ENCODE results near the gene KIF5B.
A peak's percentile ranks its signal among the peaks of the same experiment; 100 is the strongest.
"Not testable (repeated sequence)": the region's sequence is repeated elsewhere in the genome, so short reads cannot be mapped to it uniquely, and the experiment has no call there.

The KIF5B gene

GRCh38 chr10:32059472-32059871 is 3.2 kb upstream of the KIF5B start:
- no peak for DNase-seq (ENCODE audit: low read depth)

- no peak for DNase-seq (ENCODE audit: low read depth)
These were observed 779 bp upstream of the KIF5B start for GRCh38 chr10:32057036-32057372.

DNA sequence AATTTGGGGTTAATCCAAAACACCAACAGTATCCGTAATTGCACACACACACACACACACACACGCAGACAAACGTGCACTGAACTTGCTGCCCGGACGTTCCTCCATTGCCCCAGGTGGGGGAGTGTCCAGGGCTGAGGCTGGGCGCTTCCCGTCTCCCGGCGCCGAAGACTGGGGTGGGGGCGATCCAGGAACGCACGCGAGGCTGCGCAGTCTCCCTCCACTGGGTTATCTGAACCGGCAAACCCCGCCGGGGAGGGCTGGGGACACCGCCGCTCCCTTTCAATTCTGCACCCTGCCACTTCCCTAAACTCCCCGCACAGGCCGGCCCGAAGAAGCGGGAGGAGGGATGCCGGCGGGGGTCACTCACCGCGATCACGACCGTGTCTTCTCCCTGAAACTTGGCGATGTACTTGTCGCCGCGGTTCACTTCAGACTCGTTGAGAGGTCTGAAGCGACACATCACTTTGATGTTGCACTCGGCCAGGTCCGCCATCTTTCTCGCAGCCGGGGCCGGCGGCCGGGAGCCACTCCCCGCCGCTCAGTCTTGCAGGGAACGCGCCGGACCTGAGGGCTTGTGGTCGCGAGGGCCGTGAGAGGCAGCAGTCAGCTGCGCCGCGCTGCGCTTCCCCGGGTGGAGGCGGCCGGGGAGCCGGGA is 618 bp downstream of the KIF5B start:
- DNase-seq (ENCODE audit: low read depth): no peak

DNA sequence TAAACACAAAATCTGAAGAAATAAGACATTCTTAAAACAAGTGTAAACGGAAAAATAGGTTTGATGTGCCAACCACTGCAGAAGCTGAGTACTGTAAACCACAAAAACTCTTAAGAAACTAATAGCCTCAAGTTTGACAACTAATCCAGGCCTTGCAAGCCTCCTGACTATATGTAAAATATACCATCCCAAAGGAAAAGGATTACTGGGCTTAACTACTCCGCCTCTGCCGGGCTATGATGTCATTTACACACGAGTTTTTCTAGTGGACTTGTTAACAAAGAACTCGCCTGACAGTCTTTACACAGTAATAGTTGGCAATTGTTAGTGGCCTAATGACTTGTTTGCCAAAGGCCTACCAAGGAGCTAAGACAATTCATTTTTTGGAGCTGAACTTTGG is 2.1 kb downstream of the KIF5B start:
- no peak for DNase-seq (ENCODE audit: low read depth)

- DNase-seq (ENCODE audit: low read depth): not testable (repeated sequence)
These were observed 2.8 kb downstream of the KIF5B start for GRCh38 chr10:32053392-32053791.

DNA sequence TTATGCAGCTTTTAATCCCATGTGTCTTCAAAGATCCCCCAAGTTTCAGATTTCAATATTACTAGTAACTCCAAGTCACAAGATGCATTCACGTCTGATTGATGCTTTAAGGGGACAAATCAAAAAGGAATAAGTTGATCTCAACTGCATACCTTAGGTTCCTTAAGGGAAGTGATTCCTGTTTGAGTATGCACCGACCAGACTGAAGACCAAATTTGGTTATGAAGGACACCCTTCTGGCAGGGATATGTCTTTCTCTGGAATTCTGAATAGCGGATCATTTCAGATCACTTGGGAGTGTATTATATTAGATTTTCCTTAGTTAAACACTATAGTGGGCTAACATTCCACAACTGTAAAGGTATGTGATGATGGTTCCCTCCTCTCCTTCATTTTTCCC is 4.3 kb downstream of the KIF5B start:
- no peak for DNase-seq (ENCODE audit: low read depth)

DNA sequence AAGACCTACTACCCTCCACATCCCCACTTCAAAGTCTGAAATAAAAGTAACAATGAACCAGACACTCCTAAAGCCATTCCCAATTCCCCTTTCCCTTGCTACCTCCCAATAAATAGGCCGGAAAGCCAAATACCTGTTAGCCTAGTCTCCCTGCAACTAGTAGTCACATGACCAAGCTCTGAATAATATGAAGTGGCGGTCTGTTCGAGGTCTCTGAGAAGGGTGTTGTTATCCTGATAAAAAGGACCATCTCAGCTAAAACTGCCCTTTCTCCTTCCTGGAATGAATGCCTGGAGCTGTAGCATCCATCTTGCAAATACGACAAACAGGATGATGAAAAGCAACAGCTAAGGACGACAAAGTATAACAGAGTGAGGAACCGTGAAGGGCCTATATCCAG is 6.0 kb downstream of the KIF5B start:
- DNase-seq (ENCODE audit: low read depth): no peak

DNA sequence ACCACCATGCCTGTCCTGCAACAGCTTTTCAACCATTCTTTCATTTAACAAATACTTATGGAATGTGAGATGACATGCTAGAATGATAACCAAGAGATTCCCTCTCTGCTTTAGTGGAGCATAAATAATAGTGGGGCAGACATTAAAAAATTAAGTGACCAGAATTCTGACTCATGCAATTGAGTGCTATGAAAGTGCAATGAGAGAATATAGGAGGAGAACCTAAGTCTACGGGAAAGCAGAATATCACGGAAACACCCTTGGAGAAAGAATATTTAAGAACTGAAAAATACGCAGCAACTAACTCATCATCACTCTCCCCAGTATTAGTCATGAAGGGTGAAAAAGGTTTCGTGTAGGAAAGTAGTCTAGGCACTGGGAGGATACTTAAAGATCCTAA is 7.1 kb downstream of the KIF5B start:
- no peak for DNase-seq (ENCODE audit: low read depth)

DNA sequence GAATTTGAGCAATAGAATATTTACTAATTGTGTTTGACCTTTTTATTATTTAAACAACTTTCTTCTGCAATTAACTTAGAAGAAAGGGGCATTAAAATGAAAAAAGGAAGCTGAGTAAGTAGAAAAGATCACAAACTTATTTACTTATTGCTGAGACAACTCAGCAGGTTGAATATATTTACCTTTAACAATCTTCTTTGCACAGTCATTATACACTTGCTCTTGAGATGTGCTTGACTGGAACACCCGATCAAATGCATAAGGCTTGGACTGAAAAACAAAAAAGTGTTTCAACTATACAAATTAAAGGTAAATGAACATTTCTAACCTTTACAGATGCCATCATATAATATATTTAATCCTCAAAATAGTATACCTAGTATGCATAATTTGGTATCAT is 7.9 kb downstream of the KIF5B start:
- no peak for DNase-seq (ENCODE audit: low read depth)

GRCh38 chr10:32047881-32048280 is 8.3 kb downstream of the KIF5B start:
- DNase-seq (ENCODE audit: low read depth): no peak

- DNase-seq (ENCODE audit: low read depth): no peak
These were observed 10.1 kb downstream of the KIF5B start for GRCh38 chr10:32046151-32046550.

DNA sequence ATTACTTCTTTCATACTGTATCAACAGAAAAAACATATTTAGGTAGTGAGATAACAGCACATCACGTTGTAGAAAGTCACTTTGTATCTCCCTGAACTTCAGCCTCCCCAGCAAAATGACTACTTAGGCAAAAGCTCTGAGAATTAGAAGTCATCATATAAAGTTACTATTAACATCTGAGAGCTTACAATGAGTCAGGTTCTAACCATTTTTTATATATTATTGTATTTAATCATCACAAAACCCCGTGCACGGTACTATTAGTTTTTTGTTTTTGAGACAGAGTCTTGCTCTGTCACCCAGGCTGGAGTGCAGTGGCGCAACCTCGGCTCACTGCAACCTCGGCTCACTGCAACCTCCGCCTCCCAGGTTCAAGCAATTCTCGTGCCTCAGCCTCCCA is 13.5 kb downstream of the KIF5B start:
- DNase-seq (ENCODE audit: low read depth): peak; percentile 36

DNA sequence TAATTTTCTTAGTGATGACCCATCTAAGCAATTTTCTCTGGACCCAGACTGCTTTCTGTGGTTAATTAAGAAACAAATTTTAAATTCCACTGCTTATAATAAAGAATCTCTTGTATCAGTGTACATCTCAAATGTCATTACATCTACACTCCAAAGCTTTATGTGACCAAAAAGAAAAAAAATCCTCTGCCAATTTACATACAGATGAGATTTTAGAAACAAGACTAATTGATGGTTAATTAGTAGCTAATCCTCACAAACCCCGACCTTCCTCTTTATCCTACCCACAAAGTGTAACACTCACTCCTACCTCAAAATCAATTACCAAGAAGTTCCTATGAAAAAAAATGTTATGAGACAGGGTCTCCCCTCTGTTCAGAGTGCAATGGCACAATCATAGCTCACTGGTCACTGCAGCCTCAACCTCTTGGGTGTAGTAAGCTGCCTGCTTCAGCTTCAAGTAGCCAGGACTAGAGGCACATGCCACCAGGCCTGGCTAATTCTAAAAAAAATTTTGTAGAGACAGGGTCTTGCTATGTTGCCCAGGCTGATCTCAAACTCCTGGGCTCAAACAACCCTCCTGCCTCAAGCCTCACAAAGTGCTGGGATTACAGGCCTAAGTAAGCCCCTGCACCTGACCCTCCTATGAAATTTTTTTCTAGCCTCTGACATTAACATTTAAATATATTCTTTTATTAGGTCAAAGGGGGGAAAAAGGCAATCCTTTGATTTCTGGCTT is 14.8 kb downstream of the KIF5B start:
- DNase-seq (ENCODE audit: low read depth): no peak

DNA sequence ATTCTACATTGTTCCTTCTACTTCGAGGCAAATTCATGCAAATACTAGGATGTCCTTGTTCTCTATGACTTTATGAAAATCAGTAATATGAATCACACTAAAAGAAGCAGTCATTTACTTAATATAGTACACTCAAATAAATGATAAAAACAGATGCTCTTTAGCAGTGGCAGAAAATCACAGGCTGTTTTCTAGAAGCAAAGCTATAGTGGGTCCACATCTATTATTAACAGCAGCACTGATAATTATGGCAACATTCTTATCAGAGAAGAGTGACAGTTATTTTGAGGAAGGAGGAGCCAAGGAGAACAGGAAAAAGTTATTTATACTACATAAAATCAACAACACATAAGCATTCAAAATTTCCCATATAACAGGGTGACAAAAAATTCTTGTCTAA is 16.5 kb downstream of the KIF5B start:
- DNase-seq (ENCODE audit: low read depth): no peak

GRCh38 chr10:32038777-32039176 is 17.4 kb downstream of the KIF5B start:
- no peak for DNase-seq (ENCODE audit: low read depth)

DNA sequence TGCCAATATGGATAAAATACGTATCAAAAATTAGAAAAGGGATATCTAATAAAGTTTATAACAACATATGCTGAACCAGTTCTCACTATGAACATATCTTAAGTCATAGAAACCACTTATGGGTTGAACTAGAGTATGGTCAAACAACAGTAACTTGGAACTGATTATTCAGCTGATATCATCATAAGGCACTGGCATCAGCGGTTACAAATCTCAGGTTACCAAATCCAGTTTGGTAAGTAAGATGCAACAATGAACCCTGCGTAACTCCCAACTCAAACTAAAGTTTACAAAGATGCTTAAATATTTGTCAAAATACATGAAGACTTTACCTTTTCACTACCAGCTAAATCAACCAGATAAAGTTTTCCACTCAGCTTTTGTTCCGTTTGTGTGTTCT is 19.3 kb downstream of the KIF5B start:
- no peak for DNase-seq (ENCODE audit: low read depth)

DNA sequence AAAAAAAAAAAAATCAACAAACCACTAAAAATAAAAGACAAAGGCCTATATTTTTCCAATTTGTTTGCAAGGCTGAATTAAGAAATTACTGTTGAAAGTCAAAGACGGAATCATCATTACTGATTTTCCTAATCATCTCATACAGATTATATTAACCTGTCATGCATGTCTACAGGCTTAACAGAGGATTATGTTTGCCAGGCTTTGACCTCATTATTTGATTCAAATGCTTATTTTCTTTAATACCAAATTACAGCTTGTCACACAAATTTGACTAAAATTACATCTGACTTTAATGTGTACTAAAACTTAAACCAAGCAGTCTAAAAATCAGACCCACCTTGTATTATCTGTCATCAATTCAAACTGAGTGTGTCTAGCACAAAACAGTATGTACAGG is 21.2 kb downstream of the KIF5B start:
- no peak for DNase-seq (ENCODE audit: low read depth)

GRCh38 chr10:32033171-32033570 is 23.1 kb downstream of the KIF5B start:
- DNase-seq (ENCODE audit: low read depth): no peak

DNA sequence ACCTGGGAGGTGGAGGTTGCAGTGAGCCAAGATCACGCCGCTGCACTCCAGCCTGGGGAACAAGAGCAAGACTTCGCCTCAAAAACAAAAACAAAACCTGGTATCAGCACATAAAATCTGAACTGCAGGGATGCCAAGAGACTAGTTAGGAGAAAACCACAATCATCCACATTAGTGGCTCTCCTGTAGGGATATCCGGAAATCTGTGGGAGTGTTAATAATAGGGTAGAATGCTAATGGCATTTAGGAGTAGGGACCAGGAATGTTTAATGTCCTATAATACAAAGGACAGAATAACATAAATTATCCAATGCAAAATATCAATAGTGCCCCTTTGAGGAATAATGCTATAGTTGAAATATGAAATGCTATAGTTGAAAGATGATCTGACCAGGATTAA is 24.3 kb downstream of the KIF5B start:
- DNase-seq (ENCODE audit: low read depth): no peak

- DNase-seq (ENCODE audit: low read depth): no peak
These were observed 24.8 kb downstream of the KIF5B start for GRCh38 chr10:32031424-32031823.

- DNase-seq (ENCODE audit: low read depth): no peak
These were observed 27.5 kb downstream of the KIF5B start for GRCh38 chr10:32028710-32029109.

- DNase-seq (ENCODE audit: low read depth): no peak
These were observed 33.0 kb downstream of the KIF5B start for GRCh38 chr10:32023264-32023663.

DNA sequence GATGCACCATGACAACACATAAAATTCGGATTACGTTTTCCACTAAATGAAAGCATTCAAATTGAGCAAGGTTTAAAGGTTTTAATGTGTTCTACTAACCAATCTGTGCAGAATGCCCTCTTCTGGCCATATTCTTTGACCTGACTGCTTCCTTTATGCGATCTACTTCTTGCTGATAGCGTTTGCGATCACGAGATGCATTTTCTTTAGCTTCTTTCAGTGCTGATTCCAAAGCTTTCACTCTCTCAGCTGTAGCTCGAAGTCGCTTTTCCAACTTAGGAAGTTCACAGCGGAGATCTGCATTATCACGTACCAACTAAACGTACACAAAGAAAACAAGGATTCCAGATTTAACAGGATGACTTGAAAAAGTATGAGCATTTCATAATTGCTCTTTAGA is 39.2 kb downstream of the KIF5B start:
- DNase-seq (ENCODE audit: low read depth): no peak

GRCh38 chr10:32015386-32015785 is 40.8 kb downstream of the KIF5B start:
- DNase-seq (ENCODE audit: low read depth): no peak

Measured in HS-27A (cell line).